Breast epithelium (tissue), 3 donors: Measurements from ENCODE around the gene PRKAA1.
"Not testable (repeated sequence)": the region's sequence is repeated elsewhere in the genome, so short reads cannot be mapped to it uniquely, and the experiment has no call there.

Source experiments
- CTCF ChIP-seq, 3 donors: fragments of 450-650 bp; IDR thresholded peaks; one replicate each; pipeline ENCODE4 v1.5.1; 2016 to 2017; ENCODE audit warnings: antibody characterized with exemption in 3 of 3, mild to moderate bottlenecking in 3 of 3, moderate library complexity in 3 of 3
- POLR2A ChIP-seq: fragments of 450-650 bp; IDR thresholded peaks from one replicate; pipeline ENCODE4 v1.6.1; 2016; ENCODE audit warnings: antibody characterized with exemption, mild to moderate bottlenecking, moderate library complexity
- POLR2AphosphoS5 ChIP-seq, 3 donors: sonication (generic); formaldehyde crosslinking; IDR thresholded peaks; one replicate each; pipeline ENCODE4 v1.6.1; 2017; ENCODE audit warnings: antibody characterized with exemption in 3 of 3

- TF ChIP-seq CTCF (IDR thresholded peaks at IDR 0.05); POLR2A; POLR2AphosphoS5 (IDR thresholded peaks at IDR 0.05): not testable (repeated sequence)
Observed at GRCh38 chr5:40792691-40793090, 5.5 kb downstream of the PRKAA1 start.
